ENCODE measurements around the gene TAF9B.

TAF9B gene

DNA sequence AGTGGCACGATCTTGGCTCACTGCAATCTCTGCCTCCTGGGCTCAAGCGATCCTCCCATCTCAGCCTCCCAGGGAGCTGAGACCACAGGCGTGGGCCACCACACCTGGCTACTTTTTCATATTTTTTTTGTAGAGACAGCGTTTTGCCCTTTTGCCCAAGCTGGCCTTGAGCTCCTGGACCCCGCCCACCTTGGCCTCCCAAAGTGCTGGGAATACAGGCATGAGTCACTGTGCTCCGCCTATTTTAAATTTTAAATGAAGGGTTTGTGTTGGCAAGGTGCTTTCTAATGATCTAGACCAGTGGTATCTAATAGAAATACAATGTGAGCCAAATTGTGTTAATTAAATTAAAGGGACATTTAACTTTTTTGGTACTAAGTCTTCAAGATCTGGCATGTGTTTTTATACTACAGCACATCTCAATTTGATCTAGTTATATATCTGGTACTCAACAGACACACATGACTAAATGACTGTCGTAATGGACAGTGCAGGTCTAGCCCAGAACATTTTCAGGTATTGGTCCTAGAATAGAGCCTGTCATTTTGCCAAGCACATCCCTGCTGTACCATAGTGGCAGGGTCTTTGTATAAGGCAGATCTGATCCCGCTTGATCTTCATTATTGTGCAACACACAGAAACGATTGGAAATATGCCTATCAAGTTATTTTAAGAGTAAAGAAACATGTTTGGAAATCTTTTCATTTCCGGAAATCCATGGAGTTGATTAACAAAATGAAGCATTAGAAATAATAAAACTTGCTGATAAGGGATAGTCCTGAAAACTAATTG lies 28.1 kb downstream of the TAF9B start:
- DNase-seq (ENCODE audit: low read depth) = no peak
- TF ChIP-seq, protein P1, sequence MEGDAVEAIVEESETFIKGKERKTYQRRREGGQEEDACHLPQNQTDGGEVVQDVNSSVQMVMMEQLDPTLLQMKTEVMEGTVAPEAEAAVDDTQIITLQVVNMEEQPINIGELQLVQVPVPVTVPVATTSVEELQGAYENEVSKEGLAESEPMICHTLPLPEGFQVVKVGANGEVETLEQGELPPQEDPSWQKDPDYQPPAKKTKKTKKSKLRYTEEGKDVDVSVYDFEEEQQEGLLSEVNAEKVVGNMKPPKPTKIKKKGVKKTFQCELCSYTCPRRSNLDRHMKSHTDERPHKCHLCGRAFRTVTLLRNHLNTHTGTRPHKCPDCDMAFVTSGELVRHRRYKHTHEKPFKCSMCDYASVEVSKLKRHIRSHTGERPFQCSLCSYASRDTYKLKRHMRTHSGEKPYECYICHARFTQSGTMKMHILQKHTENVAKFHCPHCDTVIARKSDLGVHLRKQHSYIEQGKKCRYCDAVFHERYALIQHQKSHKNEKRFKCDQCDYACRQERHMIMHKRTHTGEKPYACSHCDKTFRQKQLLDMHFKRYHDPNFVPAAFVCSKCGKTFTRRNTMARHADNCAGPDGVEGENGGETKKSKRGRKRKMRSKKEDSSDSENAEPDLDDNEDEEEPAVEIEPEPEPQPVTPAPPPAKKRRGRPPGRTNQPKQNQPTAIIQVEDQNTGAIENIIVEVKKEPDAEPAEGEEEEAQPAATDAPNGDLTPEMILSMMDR (IDR thresholded peaks at IDR 0.05; ENCODE audit: insufficient read depth, low read depth, low read length, missing control alignments) = no peak
- H3K4me3 ChIP-seq (ENCODE audit: low read depth, low read length) = no peak overlapping the region

DNA sequence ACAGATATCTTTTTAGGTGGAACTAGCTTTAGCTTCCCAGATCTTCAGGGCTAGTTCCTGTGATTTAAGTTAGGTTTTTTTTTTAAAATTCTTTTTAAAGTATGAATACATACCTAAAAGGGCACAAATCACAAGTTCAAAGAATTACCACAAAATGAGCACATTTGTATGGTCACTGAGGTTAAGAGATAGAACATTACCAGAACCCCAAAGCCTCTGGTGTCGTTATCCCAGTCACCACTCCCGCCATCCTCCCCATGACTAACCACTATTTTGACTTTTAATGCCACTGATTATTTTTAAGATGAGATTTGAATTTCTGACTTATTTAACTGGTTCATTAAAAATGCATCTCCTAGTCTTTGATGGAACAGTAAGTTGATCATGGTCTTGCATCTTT lies 30.0 kb downstream of the TAF9B start:
- no peak for DNase-seq (ENCODE audit: low read depth)
- H3K4me3 ChIP-seq (ENCODE audit: low read depth, low read length) = peak overlapping the region; percentile 97
- TF ChIP-seq, protein P1 (IDR thresholded peaks at IDR 0.05; ENCODE audit: insufficient read depth, low read depth, low read length, missing control alignments) = no peak

DNA sequence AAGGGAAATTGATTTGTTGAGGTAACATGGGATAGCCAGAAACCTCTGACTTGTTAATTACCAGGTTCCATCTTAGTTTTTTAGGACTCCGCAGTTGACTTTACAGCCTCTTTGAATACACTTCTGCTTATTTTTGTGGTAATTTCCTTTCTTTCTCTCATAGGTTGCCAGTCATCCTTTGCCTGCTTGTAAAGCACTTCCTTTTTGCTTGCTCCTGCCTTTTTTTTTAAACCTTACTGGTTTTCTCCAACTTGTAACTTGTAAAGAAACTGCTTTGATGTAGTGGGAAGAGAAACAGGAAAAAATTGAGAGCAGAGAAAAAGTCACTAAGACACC lies 32.8 kb downstream of the TAF9B start:
- no peak for DNase-seq (ENCODE audit: low read depth)
- H3K4me3 ChIP-seq (ENCODE audit: low read depth, low read length) = peak overlapping the region; percentile 97
- TF ChIP-seq, protein P1 (IDR thresholded peaks at IDR 0.05; ENCODE audit: insufficient read depth, low read depth, low read length, missing control alignments) = no peak

DNA sequence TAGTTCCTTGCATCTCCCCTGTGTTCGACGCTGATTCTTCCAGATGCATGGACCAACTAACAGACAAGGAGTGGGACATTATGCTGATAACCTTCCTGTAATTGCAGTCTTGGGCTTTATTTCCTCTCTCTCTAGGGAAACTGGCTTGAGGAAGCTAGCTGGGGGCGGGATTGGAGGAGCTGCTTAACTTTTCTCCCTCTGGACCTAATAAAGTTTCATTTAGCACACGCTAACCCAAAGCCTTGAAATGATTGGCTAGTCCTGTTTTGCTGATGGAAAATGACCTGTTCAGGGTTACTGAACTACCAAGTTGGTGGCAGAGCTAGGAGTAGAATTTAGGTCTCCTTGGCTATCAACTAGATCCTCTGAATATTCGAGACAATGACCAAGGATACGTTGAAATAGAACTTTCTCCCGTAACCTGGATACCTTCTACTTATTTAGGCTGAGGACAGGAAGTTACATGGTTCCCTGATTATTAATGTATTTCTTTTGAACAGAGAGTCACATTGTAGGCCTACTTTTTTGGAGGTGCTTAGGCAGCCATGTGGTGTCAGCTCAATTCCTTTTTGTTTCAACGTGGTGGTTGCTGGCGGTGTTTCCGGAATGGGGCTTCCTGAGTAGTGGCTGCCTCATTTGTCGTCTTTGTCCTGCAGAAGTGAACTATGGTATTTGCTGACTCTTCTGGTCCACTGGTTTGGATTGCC lies 33.4 kb downstream of the TAF9B start:
- H3K4me3 ChIP-seq (ENCODE audit: low read depth, low read length) = peak overlapping the region; percentile 97
- TF ChIP-seq, protein P1 (IDR thresholded peaks at IDR 0.05; ENCODE audit: insufficient read depth, low read depth, low read length, missing control alignments) = no peak
- peak; percentile 26 for DNase-seq (ENCODE audit: low read depth)

DNA sequence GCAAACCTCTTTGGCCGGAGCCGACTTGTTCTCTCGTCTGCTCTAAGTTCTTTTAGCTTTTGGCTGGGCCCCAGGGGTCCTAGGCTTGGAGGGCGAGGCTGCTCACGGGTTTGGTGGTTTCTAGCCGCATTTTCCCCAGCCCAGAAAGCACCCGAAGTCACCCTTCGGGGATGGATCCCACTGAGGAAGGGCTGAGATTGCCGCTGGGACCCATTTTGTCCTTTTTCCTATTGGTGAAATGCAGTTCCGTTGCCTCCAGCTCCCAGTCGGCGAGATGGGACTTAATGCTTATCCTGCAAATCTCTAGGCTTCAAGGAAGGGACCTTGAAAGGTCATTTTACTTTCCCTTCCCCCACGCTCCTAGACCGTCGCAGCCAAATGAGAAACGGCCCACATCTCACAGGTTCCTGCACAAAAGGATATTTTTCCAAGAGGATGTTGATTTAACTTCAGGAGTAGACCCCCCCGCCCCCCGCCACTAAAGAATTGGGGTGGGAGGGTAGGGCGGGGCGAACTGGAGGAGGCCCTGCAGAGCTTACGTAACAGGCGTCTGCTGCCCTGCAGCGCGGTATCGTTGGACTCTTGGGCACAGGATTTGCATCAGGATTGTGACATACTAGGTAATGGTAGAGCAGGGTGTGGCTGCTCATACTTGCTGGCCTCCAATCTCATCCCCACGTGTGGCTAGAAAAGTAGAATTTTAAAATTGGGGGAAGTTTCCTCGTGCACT lies 34.8 kb downstream of the TAF9B start:
- peak; percentile 73 for DNase-seq (ENCODE audit: low read depth)
- H3K4me3 ChIP-seq (ENCODE audit: low read depth, low read length) = peak overlapping the region; percentile 97
- TF ChIP-seq, protein P1 (IDR thresholded peaks at IDR 0.05; ENCODE audit: insufficient read depth, low read depth, low read length, missing control alignments) = no peak

DNA sequence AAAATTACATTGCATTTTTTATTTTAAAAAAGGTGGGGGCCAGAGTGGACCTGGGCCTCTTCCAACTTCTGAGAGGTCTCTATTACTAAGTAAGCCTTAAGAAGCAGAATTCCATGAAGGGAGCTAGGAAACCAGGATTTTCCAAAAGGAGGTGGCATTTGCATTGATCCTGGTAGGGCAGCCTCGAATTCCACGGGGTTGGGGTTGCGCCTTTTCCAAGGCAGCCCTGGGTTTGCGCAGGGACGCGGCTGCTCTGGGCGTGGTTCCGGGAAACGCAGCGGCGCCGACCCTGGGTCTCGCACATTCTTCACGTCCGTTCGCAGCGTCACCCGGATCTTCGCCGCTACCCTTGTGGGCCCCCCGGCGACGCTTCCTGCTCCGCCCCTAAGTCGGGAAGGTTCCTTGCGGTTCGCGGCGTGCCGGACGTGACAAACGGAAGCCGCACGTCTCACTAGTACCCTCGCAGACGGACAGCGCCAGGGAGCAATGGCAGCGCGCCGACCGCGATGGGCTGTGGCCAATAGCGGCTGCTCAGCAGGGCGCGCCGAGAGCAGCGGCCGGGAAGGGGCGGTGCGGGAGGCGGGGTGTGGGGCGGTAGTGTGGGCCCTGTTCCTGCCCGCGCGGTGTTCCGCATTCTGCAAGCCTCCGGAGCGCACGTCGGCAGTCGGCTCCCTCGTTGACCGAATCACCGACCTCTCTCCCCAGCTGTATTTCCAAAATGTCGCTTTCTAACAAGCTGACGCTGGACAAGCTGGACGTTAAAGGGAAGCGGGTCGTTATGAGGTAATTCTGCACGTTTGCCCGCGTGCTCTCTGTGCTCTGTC lies 35.6 kb downstream of the TAF9B start, which contains the start of gene PGK1:
TSS of gene PGK1 (plus strand) at position 626 of the 824 bp plus-strand sequence. CDS start at position 719, 93 bp downstream.
- DNase-seq (ENCODE audit: low read depth) = peak; percentile 98
- TF ChIP-seq, protein P1 (IDR thresholded peaks at IDR 0.05; ENCODE audit: insufficient read depth, low read depth, low read length, missing control alignments) = no peak
- peak within 1 kb of the TSS; percentile 97 for H3K4me3 ChIP-seq (ENCODE audit: low read depth, low read length)
